Epithelial cell of proximal tubule (primary cell): ENCODE measurements around the gene BEAN1. TPM values are rescaled to one million over a fixed set of nuclear protein-coding genes. Genes with fewer than 3 reads are reported as not detected.
A peak's percentile ranks its signal among the peaks of the same experiment; 100 is the strongest.

Experiments used
- DNase-seq: peaks from one replicate; pipeline ENCODE4 v3.0.0-alpha.2; 2011; ENCODE audit warnings: low read depth
- H3K4me3 ChIP-seq: 2 replicates; pipeline ENCODE4 v1.5.1; 2011; ENCODE audit warnings: low read depth, mild to moderate bottlenecking, low read length
- total RNA-seq: library from RNA; depleted of rRNA; stranded (reverse); fragments of >200 nt; gene quantifications from 2 replicates; pipeline ENCODE4 v1.2.3, GENCODE V29; 2015
- TF ChIP-seq, protein P1 (sequence below): conservative IDR thresholded peaks from 2 replicates; pipeline ENCODE4 v1.5.1; 2012; ENCODE audit warnings: low read depth, mild to moderate bottlenecking, low read length

Gene BEAN1
- total RNA-seq, 1 donor from 2014 or later: 7.0 TPM

GRCh38 chr16:66402591-66403230 is 24.4 kb upstream of the BEAN1 start:
- no peak for DNase-seq
- H3K4me3 ChIP-seq: no peak overlapping the region
- TF ChIP-seq, protein P1, sequence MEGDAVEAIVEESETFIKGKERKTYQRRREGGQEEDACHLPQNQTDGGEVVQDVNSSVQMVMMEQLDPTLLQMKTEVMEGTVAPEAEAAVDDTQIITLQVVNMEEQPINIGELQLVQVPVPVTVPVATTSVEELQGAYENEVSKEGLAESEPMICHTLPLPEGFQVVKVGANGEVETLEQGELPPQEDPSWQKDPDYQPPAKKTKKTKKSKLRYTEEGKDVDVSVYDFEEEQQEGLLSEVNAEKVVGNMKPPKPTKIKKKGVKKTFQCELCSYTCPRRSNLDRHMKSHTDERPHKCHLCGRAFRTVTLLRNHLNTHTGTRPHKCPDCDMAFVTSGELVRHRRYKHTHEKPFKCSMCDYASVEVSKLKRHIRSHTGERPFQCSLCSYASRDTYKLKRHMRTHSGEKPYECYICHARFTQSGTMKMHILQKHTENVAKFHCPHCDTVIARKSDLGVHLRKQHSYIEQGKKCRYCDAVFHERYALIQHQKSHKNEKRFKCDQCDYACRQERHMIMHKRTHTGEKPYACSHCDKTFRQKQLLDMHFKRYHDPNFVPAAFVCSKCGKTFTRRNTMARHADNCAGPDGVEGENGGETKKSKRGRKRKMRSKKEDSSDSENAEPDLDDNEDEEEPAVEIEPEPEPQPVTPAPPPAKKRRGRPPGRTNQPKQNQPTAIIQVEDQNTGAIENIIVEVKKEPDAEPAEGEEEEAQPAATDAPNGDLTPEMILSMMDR: no peak

- no peak for DNase-seq
- TF ChIP-seq, protein P1: no peak
- no peak overlapping the region for H3K4me3 ChIP-seq
Measured at GRCh38 chr16:66403531-66404145, 23.5 kb upstream of the BEAN1 start.

DNA sequence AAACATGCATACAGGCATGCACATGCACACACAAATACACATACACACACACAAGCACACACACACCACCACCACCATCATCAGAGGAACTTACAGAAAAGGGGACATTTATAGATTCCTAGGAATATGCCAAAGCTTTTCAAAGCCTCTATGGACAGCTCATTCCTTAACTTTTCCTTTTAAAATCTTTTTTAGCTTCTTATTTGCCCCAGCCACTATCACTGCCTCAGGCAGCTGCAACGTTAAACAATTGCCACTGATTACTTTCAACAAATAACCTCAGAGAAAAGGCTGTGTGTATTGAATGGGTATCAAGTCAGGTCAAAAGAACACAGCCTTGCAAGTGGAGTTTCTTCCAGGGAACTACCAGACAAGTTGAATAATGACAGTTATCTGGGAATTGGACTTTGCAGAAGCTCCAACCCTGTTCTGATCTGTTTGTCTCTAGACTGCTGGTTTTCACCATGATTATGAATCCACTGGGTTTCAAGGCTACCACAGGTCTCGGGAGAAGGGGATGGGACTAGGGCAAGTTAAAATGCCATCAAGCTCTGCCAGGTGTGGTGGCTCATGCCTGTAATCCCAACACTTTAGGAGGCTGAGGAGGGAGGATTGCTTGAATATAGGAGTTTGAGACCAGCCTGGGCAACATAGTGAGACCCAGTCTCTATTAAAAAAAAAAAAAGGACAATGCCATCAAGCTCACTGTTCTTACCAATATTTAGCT is 21.9 kb upstream of the BEAN1 start:
- H3K4me3 ChIP-seq: no peak overlapping the region
- no peak for DNase-seq
- TF ChIP-seq, protein P1: no peak

GRCh38 chr16:66406534-66407221 is 20.4 kb upstream of the BEAN1 start:
- TF ChIP-seq, protein P1: peak; percentile 84
- no peak for DNase-seq
- H3K4me3 ChIP-seq: peak overlapping the region; percentile 63

DNA sequence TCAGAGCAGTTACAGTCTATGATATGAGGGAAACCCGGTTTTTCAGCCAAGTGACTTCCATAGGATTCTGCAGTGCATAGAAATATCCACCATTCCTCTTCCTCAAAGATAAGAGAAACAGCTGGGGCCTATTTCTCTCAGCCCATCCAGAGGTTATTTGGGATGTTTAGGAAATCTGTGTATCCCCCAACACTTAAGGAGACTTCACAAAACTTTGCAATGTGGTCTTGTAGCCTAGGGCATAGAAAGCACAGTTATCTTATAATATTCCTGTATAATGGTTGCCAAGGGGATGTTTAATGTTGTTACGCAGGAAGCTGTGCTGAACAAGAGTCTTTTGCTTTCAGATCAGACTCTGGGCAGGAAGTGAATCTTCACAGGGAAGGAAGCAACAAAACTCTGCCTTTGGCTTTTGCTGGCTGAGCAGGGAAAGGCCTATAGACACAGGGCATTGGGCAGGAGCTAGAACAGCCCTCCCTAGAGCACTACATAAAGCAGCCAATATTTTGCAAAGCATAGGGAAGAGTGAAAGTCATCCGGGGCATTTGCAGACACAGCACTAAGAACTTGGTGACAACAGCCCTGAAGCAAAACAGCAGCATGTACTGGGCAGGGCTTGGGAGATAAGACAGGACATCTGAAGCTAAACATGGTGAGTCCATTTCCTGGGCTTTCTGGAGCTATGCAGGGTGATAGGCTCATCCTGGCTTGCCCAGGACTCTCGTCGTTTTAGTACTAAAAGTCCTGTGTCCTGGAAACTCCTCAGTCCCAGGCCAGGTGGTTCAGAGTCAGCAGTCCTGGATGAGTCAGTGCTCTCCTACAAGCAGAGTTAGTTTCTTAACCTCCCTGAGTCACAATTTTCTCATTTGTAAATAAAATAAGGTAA is 18.7 kb upstream of the BEAN1 start:
- TF ChIP-seq, protein P1: no peak

GRCh38 chr16:66409156-66409555 is 17.9 kb upstream of the BEAN1 start:
- no peak overlapping the region for H3K4me3 ChIP-seq

More for the DNA sequence above, 18.7 kb upstream of the BEAN1 start:
- no peak overlapping the region for H3K4me3 ChIP-seq
- DNase-seq: peak; percentile 87

More at GRCh38 chr16:66409156-66409555, 17.9 kb upstream of the BEAN1 start:
- DNase-seq: peak; percentile 45
- TF ChIP-seq, protein P1: no peak
